HG03066 (cell line): Measurements from ENCODE around the gene TMEM126B.
"Not testable (repeated sequence)": the region's sequence is repeated elsewhere in the genome, so short reads cannot be mapped to it uniquely, and the experiment has no call there.

Experiments
- ATAC-seq: cut with Tn5 transposase; IDR thresholded peaks from one replicate; pipeline ENCODE4 v1.9.1; 2021; ENCODE audit warnings: low read depth; ENCODE audit not compliant: unreplicated experiment

The TMEM126B gene

GRCh38 chr11:85647078-85647477, 18.7 kb downstream of the TMEM126B start:
- ATAC-seq, result peak; percentile 11

DNA sequence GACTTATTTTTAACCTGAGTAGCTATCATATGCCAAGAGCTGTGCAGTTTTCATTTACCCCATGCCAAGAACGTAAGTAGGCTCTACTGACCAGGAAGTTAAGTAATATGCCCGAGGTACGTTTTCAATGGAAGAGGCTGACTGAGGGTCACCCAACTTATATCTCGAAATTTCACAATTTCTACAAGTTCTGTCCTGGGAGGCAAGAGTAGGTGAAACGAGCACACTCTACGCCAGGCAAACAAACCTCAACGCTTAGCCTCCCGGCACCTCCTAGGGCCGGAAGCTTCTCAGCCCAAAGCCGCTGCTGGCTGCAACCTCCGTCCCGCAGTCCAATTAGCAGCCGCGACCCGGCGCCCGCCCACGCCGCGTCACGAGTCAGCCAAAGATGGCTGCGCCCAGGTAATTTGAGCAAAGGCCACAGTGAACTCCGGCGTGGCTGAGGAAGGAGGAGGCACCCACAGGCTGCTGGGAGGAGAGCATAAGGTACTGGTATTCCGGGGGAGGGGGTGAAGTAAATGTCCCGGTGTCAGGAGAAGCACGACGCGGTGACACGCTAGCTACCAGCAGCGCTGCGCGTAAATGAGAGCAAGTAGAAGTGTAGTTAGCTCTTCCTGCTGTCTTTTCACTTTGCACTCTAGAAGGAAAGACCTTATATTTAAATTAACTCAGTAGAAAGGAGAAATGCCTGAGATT, 19.4 kb downstream of the TMEM126B start, which contains the start of gene TMEM126A:
TSS of gene TMEM126A (plus strand) at position 364 of the 696 bp plus-strand sequence. CDS start 2,289 bp downstream, outside the sequence.
- ATAC-seq, result peak; percentile 99

DNA sequence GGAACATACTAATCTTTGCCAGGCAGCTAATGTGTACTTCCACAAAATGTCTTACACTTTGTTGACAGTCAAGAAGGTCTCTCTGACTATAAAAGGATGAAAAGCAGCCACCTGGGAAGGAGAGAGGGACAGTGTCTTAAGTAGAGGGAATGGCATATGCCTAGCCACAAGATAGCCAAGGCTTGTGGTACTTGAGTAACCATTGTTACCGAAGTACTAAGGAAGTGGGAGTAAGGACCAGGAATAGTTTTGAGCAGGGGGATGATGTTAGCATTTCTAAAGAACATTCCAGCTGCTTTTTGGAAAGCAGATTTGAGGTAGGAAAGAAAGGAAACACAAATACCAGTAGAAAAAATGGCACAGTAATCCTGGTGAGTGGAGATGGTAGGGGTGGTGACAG, 22.7 kb downstream of the TMEM126B start:
- no peak for ATAC-seq

DNA sequence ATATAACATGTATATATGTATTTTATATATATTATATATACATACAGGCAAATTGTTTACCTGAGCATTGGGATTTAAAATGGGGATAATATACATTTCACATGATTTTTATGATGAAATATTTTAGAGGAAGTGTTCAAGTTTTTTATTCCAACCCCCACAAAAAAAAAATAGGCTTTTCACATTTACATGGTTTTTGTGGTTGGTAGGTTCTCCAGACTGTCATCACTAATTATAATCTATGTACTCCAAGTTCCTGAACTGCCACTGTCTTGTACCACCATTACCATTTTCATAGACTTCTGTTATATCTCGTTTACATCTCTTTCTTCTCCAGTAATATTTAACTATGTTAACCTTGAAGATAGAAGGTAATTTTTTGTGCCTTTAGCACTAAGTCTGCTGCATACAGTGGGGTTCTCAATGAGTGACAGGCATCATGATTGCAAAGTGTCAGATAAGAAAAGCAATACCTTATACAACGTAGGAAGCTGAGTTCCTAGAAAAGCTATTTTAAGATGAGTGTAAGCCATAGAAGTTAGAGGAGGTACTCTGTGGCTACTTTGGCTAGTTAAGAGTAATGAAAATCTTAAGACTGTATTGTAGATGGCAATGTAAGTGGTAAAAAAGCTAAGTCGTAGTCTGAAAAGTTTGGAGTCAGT, 24.5 kb downstream of the TMEM126B start:
- no peak for ATAC-seq

DNA sequence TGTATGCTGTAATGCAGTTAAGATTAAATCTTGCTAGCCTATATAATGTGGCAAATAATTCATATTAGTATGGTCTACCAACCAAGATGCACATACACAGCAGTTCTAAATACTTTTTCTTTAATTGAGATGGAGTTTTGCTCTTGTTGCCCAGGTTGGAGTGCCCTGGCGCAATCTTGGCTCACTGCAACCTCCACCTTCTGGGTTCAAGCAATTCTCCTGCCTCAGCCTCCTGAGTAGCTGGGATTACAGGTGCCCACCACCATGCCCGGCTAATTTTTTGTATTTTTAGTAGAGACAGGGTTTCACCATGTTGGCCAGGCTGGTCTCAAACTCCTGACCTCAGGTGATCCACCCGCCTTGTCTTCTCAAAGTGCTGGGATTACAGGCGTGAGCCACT, 25.9 kb downstream of the TMEM126B start:
- ATAC-seq, result not testable (repeated sequence)

- no peak for ATAC-seq
Observed at GRCh38 chr11:85656777-85657176, 28.4 kb downstream of the TMEM126B start.

GRCh38 chr11:85658180-85658579, 29.8 kb downstream of the TMEM126B start:
- ATAC-seq, result no peak

- no peak for ATAC-seq
Observed at GRCh38 chr11:85661972-85662664, 33.7 kb downstream of the TMEM126B start.

DNA sequence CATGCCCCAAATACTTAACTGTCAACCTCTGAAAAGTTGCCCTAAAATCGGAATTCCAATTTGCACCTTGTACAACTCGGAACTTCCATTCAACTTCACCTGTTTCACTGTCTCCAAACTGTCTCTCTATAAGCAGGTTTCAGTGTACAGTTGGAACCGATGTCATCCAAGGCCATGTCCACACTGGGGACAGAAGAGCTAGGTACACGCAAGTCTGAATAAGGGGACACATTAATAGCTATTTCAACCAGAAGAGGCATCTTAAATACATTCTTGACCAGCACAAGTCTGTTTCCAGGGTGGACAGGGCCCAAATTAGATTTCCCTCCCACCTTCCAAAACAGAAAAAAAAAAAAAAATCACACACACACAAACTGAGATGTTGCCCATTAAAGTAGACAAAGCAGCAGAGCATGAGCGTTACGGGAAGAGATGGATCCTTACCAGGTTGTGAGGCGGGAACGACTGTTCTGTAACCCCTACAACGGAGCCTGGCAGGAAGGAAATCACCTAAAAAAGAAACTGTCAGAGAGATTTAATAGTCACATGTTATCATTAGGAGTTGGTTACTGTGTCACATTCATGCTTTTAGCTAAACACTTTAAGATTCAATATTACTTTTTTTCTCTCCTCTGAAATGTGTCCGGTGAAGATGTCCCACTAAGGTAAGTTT, 34.8 kb downstream of the TMEM126B start:
- ATAC-seq, result no peak

GRCh38 chr11:85663753-85664614, 35.6 kb downstream of the TMEM126B start:
- ATAC-seq, result peak; percentile 75

DNA sequence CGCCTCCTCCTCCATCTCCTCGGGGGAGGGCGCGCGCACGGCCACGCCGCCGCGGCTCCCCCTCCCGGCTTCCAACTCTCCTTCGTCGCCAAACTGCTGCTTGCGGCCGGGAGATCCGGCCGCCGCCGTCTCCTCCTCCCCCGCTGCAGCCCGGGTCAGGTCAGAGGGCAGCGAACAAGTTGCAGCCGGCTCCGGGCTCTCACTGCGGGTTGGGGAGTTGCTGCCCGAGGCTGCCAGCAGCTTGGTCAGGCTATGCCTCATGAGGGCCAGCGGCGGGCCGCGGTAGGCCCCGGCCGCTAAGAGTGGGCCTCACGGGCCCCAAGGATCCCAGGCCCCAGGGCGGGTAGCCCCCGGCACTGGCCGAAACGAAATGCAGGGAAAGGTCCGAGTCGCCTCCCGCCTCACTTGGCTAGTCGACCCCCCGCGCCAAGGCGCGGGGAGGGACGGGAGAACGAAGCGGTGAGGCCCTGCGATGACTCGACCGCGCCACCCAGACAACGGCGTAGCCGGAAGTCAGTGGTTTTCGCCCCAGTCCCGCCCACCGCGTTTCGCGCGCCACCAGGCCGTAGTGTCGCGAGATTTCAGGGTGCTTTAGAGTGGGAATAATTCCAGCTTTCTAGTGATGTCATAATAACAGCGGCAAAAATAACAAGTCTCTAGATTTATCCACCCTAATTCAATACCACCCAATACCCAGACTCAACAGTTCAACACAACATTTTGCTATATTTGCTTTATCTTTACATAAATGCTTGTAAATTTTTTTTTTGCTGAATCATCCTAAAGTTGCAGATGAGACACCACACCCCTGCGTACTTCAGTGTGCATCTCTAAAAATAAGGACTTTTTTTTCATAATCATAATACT, 36.5 kb downstream of the TMEM126B start, which contains the start of gene CREBZF:
TSS of gene CREBZF (minus strand) at position 515 of the 867 bp plus-strand sequence. CDS start at position 261, 254 bp downstream.
- ATAC-seq, result peak; percentile 88

DNA sequence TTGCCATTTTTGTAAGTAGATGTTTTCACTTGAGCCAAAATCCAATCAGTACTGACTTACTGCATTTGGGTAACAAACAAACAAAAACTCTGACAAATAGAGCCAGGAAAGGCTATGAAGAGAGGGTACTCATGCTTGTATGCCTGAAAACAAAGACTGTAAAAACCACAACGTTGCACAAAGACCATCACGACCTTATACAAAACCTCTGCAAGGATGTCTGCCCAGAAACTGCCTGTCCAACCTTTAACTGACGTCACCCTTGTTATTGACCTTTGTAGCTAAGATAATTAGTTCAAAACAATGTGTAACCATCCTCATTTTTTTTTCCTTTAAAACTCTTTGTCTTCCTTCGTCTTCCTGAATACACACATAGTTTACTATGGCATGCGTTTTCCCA, 37.3 kb downstream of the TMEM126B start:
- no peak for ATAC-seq

DNA sequence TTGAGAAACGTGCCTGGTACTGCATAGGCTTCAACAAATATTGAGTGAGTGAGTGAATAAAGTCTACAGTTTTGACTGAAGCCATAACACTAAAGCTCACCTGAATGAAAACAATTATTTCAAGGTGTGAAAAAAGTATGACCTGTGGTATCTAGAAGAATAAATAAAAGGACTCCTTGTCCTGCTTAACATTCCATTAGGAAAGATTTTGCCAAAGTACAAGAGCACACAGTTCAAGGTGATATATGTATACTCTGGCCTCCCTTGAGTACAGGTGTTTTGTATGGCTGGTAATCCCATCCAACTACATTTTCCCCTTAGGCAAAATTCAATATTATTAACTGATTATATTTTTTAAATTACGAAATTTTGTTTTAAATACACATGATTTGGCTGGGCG, 38.3 kb downstream of the TMEM126B start:
- no peak for ATAC-seq

DNA sequence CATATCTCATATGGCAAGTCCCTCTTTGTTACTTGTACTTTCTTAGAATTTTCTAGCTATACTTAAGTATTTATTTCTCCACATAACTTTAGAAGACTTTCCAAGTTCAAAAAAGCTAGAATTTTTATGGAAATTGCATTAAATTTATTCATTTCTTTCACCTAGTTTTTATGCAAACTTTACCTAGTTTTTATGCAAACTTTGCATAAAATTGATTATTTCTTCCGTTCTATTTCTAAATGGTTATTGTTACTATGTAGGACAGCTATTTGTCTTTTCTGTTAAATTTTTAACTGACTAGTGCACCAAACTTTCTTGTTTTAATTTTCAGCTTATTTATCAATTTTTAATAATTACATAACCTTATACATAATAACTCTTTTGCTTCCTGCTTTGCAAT, 39.8 kb downstream of the TMEM126B start:
- ATAC-seq, result no peak

GRCh38 chr11:85670949-85671663, 42.7 kb downstream of the TMEM126B start:
- ATAC-seq, result not testable (repeated sequence)

GRCh38 chr11:85672105-85672902, 43.9 kb downstream of the TMEM126B start:
- ATAC-seq, result no peak

DNA sequence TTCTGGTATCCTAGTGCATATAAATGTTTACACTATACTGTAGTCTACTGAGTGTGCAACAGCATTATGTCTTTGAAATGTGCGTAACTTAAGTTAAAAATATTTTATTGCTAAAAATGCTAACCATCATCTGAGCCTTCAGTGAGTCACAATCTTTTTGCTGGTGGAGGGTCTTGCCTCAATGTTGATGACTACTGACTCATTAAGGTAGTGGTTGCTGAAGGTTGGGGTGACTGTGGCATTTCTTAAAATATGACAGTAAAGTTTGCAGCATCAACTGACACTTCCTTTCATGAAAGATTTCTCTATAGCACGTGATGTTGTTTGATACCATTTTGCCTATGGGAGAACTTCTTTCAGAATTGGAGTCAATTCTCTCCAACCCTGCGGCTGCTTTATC, 45.0 kb downstream of the TMEM126B start:
- no peak for ATAC-seq

DNA sequence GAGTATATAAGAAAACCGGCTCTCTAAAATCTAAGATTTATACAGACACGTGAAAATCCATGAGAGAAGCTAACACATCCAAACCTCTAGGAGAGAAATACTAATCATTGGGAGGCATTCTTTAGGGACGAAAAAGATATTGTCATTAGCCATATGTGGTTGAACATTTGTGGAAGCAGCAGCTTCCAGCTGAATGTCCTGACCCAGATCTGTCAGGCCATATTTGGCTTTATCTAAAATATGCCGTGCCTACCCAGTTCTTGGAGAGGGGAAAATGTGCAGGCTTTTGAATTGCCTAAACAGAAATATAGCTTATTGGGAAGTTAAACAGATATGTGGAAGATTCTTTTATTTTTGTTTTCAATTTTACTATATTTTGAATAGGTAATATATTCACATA, 51.2 kb downstream of the TMEM126B start:
- ATAC-seq, result no peak
